Raji (cell line): Measurements from ENCODE around the gene PRKN.

ENCODE experiments used
- POLR2A ChIP-seq: IDR thresholded peaks from 2 replicates; pipeline ENCODE4 v1.6.1; 2011; ENCODE audit warnings: low read depth, low read length, control low read depth; ENCODE audit not compliant: insufficient read depth

The PRKN gene

DNA sequence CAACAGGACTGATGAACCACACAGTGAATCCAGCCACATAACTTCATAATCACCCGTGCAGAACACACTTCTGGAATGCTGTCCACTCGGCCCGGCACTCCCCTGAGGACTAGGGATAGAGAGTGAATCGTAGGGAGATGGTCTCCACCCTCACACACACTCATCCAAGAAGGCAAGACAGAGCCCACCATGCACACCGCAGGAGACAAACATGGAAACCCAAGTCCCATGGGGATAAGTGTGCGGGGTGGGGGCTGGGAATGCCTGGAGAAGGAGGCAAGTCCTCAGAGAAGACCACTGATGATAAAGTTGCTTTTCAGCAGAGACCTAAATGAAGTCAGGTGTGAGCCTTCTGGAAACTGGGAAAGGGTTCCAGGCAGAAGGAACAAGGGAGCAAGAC lies 1054.5 kb downstream of the PRKN start:
- no peak for TF ChIP-seq POLR2A

DNA sequence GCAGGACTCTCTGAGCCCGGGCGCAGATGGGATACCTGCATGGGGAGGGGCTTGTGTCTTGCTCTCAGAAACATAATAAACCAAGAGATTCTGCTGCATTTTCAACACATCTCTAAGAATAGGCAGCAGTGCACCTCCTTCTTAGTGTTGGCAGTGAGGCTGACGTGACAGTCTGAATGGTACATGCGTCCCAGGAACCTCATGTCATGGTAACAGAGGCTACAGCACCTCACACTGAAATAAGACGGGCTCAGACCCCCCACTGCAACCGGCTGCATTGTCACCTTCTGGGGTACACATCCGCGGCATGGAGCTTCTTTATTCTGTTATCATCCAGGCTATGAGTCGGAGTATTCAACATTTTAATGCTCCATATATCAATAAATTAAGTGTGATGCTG lies 1056.4 kb downstream of the PRKN start:
- no peak for TF ChIP-seq POLR2A

DNA sequence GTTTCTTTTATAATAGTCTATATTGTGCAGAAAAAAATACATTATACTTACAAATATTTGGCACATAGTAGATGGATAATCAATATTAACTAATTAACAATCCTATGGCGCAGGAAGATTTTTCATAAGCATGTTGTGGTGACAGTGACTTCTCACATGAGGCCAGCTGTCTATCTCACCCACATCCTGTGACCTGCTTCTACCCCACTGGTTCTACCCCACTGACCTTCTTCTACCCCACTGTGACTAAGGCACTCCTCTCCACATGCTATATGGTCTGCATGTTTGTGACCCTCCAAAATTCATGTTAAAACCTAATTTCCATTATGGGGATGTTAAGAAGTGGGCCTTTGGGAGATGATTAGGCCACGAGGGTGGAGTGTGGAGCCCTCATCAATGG lies 1058.9 kb downstream of the PRKN start:
- no peak for TF ChIP-seq POLR2A

DNA sequence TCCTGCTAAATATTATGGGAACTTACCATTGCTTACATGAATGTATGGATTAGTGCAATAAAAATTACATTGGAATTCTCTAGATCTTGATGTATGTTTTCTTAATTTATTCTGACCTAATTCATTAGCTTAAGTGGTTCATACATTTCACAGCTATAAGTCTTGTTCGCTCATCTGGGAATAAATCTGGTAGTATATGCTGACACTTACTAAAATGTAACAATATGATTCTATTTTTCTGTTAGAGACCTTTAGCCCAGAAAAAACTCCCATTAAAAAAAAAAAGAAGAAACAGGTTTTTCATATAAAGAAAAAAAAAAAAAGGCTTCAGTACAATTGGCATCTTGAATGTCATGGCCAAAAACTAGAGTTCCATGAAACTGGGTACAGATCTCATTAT lies 1059.6 kb downstream of the PRKN start:
- no peak for TF ChIP-seq POLR2A

DNA sequence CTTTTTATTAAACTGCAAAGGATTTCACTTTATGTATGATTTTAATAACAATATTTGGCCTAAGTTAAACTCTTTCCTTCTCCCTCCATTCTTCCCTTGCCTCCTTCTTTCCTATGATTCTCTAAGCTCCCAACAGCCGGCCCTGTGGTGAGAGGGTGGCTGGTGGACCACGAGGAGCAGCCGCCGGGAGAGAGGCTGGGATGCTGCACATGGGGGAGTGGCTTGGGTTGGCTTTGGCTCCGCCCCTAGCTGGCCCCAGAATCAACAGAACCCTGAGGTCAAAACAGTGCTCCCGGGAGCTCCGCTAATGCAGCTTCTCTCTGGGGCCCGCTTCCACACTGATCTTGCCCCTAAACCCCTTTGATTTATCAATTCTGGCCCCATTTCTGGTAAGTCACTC lies 1063.9 kb downstream of the PRKN start:
- TF ChIP-seq POLR2A: no peak

DNA sequence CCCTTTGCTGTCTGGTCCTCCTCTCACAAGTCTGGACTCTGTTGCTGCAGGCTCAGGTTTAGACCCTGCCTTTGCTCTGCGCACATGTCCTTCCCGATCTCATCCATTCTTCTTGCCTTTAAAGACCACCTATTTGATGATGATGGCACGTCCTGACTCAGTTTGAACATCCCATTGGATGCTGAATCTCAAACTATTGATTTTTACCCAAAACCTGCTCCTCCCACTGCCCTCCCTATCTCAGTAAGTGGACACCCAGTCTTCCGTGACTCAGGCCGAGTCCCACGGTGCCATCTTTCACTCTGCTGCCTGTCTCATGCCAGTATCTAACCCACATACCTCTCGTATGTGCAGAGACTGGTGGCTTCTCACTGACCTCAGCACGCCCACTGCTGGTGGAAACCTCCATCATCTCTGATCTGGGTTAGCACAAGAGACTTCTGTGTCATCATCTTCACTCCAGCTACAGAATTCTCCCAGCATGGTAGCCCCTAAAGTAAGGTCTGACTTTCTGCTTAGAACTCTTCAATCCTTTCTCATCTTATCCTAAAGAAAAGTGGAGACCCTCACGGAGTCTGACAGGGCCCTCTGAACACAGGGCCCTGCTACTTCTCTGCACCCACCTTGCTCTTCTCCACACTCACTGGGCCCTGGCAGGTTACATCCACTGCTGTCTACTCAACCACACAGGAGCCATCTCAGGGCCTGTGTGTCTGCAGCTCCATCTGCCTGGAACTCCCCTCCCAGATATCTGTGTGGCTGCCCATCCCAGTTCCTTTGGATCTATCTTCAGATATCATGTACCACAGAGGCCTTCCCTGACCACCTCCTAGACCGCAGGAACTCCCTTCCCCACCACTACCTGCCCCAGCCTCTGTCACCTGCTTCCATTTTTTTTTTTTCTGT lies 1066.6 kb downstream of the PRKN start:
- TF ChIP-seq POLR2A: no peak

DNA sequence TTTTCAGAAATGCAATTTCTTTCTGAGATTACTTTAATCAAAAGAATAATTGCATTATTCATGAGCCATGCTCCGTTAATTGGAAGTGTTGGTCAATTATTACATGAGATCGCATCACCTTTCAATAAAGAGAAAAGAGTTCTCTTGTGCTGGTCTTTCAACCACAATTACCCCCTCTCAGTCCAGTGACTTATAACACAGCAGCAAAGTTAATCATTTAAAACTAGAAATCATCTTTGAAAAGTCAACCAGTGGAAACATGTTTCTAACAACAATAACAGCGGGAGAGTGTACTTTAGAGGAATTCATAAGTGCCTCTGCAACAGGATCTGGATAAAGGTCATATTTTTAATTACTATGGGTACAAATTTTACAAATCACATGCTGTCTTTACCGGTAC lies 1069.4 kb downstream of the PRKN start:
- TF ChIP-seq POLR2A: no peak

DNA sequence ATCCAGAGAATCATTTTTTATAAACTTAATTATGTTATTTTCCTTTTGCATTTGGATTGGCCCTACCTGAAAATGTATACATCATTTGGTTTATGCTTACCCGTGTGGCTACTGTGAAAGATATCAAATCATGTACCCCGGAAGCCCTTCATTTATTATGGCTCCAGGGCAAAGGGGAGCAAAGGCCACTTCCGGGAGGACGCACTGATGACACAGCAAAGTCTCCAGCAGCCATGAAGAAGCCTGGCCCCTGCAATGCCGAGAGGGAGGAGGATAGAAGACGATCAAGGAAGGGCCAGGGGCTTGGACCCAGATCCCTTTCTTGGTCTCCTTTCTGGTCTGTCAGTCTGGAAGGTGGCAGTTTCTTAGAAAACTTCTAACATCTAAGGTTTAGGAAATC lies 1073.4 kb downstream of the PRKN start:
- TF ChIP-seq POLR2A: no peak

DNA sequence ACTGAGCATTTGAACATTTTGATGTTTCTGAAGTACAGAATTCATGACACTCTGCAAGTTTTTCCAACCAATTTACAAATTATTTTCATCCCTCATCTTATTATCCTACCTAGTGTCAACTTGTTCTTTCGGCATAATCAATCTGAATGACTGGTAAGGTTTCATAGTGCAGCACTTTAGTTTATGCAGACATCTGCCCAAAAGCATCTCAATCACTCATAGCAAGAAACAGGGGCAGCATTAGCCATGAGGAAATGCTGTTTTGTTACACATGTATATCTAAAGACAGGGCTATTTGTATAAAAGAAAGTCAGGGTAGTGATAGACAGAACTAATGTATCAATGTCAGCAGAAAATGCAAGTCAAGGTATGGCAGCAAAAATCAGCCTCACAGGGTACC lies 1075.6 kb downstream of the PRKN start:
- no peak for TF ChIP-seq POLR2A

DNA sequence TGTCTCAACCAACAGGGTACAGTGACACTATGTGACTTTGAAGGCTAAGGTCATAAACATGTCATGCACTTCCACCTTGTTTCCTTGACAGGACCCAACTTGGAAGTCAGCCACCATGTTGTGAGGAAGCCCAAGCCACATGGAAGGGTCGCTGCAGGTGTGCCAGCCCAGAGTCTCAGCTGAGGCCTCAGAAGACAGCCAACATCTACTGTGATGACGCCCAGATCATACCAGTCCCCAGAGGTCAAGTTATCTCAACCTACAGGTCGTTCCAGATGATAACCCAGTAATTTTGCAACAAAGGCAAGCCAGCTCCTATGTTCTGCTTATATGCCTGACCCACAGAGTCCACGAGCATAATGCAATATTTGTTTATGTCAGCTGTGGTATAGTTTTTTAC lies 1077.7 kb downstream of the PRKN start:
- TF ChIP-seq POLR2A: no peak

DNA sequence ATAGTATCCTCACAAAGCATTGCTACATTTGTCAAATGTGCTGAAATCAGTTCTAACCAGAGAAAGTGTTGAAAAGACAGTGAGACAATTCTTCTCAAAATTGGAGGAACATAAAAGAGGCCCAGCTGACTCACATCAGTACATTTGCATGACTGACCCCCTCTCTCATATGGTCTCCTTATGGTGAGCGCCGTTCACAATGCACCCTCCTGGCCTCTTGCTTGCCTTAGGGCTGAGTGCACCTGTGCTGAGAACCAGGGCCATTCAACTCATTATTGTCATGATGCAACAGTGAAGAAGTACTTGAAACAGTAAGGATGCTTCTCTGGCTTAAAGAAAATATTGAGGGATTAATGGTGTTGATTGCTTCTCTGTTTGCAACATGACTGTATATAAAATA lies 1078.5 kb downstream of the PRKN start:
- TF ChIP-seq POLR2A: no peak

DNA sequence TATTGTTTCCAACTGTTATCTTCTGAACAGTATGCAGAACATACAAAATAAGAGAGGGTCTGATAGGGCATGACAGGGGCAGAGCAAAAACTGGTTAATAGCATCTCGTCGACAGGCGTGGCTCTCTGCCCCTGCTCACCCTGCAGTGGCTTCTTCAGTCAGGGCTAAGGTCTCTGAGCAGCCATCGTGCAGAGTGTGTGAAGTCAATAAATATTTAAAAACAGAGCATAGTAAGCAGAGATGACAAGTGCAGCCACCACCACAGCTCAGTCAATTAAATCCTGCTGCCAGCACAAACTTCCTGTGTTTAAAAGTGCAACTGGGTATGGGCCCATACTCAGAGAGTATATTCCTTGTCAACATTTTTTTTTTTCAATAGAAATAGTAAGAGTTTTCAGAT lies 1080.3 kb downstream of the PRKN start:
- TF ChIP-seq POLR2A: no peak

DNA sequence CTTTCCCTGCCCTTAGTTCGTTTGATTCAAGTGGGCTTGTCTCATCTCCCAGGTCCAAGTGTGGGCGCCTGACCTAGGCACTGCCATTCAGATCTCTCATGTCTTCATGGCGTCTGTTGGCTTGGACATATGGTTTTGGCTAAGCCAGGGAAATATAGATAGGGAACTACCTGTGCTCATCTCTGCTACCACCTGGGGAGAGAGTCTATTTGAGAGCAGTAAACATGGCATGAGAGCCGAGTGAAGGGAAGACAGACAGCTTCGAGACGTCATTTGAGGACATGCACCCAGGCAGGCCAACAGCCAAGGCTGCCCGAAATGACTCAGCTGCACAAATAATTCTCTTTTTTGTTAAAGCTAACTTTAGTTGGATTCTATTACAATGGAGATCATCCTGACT lies 1083.0 kb downstream of the PRKN start:
- no peak for TF ChIP-seq POLR2A

DNA sequence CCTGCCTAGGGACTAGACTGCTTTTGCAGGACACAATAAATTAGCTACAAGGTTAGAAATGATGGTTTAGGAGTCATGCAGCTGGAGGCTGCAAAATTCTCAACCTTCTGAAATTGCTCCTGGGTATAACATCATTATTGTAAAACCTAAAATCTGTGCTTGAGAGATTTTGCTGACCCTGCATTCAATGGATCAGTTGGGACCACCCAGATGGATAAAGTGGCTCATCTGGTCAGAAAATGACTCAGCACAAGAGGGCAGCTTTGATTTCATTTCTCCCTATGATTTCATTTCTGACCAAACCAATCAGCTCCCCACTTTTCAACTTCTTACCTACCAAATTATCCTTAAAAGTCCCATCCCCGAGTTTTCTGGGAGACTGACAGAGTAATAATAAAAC lies 1086.4 kb downstream of the PRKN start:
- no peak for TF ChIP-seq POLR2A

DNA sequence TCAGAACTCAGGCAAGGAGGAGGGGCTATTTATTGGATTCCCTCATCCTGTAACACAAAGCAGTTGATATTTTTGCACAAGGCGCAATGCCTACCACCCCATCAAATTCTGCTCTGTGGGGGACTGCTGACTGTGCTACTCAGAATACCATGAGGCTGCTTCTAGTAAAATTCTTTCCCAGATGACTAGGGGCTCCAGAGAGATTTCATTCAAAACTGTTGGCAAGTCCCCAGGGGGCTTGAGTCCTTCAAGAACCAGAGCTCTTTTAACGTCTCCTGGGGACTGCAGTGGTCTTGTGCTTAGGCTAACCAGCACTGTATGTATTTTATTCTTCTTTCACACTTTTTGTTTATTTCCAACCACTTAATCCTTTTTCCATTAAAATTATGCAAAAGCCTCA lies 1087.8 kb downstream of the PRKN start:
- TF ChIP-seq POLR2A: no peak

DNA sequence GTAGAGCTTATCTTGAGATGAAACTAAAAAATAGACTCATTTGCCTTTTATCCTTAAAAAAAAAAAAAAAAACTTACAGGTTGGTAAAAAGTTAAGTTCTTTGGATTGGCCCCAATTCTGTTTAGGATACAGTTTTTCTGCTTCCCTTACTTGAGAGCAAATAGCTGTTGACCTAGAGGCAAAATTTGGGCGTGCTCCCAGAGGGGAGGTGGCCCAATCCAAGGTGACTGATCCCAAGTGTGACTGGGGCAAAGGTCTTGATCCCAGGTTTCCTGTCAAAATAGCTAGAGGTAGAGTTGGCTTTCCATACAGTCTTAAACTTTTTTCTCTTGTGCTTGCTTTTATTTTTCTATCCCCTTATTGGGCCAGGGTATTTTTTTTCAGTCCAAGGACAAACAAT lies 1089.9 kb downstream of the PRKN start:
- no peak for TF ChIP-seq POLR2A

DNA sequence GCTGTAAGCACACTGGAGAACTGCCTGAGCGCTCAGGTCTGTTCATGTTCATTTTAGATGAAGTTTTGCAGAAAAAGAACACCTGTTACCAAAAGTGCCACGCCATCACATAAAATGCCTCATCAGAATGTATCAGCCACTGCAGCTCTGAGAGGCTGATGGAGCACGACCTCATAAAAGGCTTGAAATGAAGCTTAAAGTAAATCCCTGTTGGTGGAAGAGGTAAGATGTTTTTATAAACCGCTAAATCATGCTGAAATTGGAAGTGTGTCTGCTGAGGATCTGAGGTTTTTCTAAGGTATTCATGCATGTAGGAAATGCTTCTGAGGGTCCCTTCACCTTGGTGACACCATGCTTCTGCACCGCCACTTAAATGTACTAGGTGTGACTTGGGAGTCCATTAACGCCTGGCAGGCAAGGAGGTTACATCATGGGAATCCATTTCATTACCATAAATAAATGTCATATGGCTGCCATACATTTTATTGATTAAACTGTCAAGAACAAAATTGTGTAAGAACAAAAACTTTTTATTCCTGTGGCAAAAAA lies 1090.6 kb downstream of the PRKN start:
- no peak for TF ChIP-seq POLR2A
